PC-9 (cell line): Measurements from ENCODE around the gene CHST7. TPM values are rescaled to one million over a fixed set of nuclear protein-coding genes. Genes with fewer than 3 reads are reported as not detected.

Experiments used
- BruUV-seq: library from RNA; stranded (reverse); fragments of 400-500 nt; replicated peaks from 2 replicates; lab custom pipeline; 2021; lab: Mats Ljungman, UMichigan
- CTCF ChIA-PET: fragments of 300-600 bp; sonication (Branson Sonifier 250); formaldehyde crosslinking; loops from one replicate; lab custom pipeline; 2022; ENCODE audit warnings: antibody characterized with exemption; lab: Charles Lee
- POLR2A ChIA-PET: fragments of 300-600 bp; sonication (Branson Sonifier 250); formaldehyde crosslinking; loops from one replicate; lab custom pipeline; 2022; ENCODE audit warnings: antibody characterized with exemption; ENCODE audit not compliant: unreplicated experiment; lab: Charles Lee
- DNase-seq, 2 experiments: peaks; one replicate each; pipeline versions ENCODE4 v3.0.0 to v3.0.0-alpha.2; 2015 to 2022; ENCODE audit warnings: mixed read lengths in 1 of 2
- H2AFZ ChIP-seq: fragments of 200-600 bp; sonication (generic); 2 replicates; pipeline ENCODE4 v1.8.1; 2017; ENCODE audit warnings: antibody characterized with exemption
- H3F3A ChIP-seq: fragments of 200-600 bp; sonication (generic); 2 replicates; pipeline ENCODE4 v1.8.1; 2017; ENCODE audit warnings: antibody characterized with exemption, mild to moderate bottlenecking, low read depth; ENCODE audit not compliant: insufficient read depth
- H3K27ac ChIP-seq: fragments of 200-600 bp; sonication (generic); 2 replicates; pipeline ENCODE4 v1.6.1; 2016; ENCODE audit warnings: mixed run types
- H3K27me3 ChIP-seq: fragments of 200-600 bp; sonication (generic); 2 replicates; pipeline ENCODE4 v1.6.1; 2016; ENCODE audit warnings: low read depth, mixed run types; ENCODE audit not compliant: insufficient read depth
- H3K36me3 ChIP-seq: fragments of 200-600 bp; sonication (generic); 2 replicates; pipeline ENCODE4 v1.6.1; 2016; ENCODE audit warnings: low read depth, mixed run types
- H3K4me1 ChIP-seq: fragments of 200-600 bp; sonication (generic); replicated peaks from 2 replicates; pipeline ENCODE4 v1.6.1; 2016; ENCODE audit warnings: mixed run types; ENCODE audit not compliant: insufficient read depth
- H3K4me2 ChIP-seq: fragments of 200-600 bp; sonication (generic); 2 replicates; pipeline ENCODE4 v1.6.1; 2017; ENCODE audit warnings: mixed run types
- H3K4me3 ChIP-seq: fragments of 200-600 bp; sonication (generic); 2 replicates; pipeline ENCODE4 v1.6.1; 2016; ENCODE audit warnings: mixed run types
- H3K79me2 ChIP-seq: fragments of 200-600 bp; sonication (generic); 2 replicates; pipeline ENCODE4 v1.6.1; 2017; ENCODE audit warnings: low read depth, mixed run types
- H3K9me2 ChIP-seq: fragments of 200-600 bp; sonication (generic); 2 replicates; pipeline ENCODE4 v1.8.1; 2017; ENCODE audit warnings: mild to moderate bottlenecking; ENCODE audit not compliant: insufficient read depth
- H3K9me3 ChIP-seq: fragments of 200-600 bp; sonication (generic); 2 replicates; pipeline ENCODE4 v1.8.1; 2016; ENCODE audit warnings: low read depth; ENCODE audit not compliant: insufficient read depth
- H4K20me1 ChIP-seq: fragments of 200-600 bp; sonication (generic); 2 replicates; pipeline ENCODE4 v1.8.1; 2017; ENCODE audit not compliant: insufficient read depth
- CTCF ChIP-seq: fragments of 200-600 bp; sonication (generic); conservative IDR thresholded peaks from 2 replicates; pipeline ENCODE4 v1.6.1; 2017; ENCODE audit warnings: mixed run types, antibody characterized with exemption, mild to moderate bottlenecking, moderate library complexity
- EZH2 ChIP-seq: fragments of 200-600 bp; sonication (generic); IDR thresholded peaks from 2 replicates; pipeline ENCODE4 v1.8.0; 2017; ENCODE audit warnings: antibody characterized with exemption, low read depth
- intact Hi-C: fragments of 100-400 bp; cut with micrococcal nuclease; formaldehyde crosslinking; loops from one replicate; pipeline ENCODE4 v1.10.0; 2022; ENCODE audit not compliant: unreplicated experiment
- total RNA-seq: library from RNA; stranded (reverse); gene quantifications from 2 replicates; pipeline ENCODE4 v1.2.3, GENCODE V29; 2021

CHST7 gene
- total RNA-seq, 1 experiment from 2014 or later = 0.94 TPM

GRCh38 chrX:46636223-46636622 is 62.7 kb downstream of the CHST7 start:
- H3K27me3 ChIP-seq = no peaks in the 10 kb centered on the region
- ChIA-PET POLR2A (no interaction called here), CTCF (no interaction called here)
- intact Hi-C loops = no loop called here
- H3K9me3 ChIP-seq = no peaks in the 10 kb centered on the region
- no TSS peak for BruUV-seq
- H3K27ac ChIP-seq = no peak overlapping the region
- H3K79me2 ChIP-seq = no peaks in the 10 kb centered on the region
- no peaks in the 10 kb centered on the region for H3K4me1 ChIP-seq
- no peak overlapping the region for H2AFZ ChIP-seq
- no peaks in the 10 kb centered on the region for H3K9me2 ChIP-seq
- no peak overlapping the region for H3K4me3 ChIP-seq
- no peak for DNase-seq
- TF ChIP-seq EZH2 = no peak
- no peak for TF ChIP-seq CTCF
- no peak overlapping the region for H3K4me2 ChIP-seq
- no peaks in the 10 kb centered on the region for H3K36me3 ChIP-seq
- H4K20me1 ChIP-seq = no peaks in the 10 kb centered on the region
- H3F3A ChIP-seq = no peaks in the 10 kb centered on the region

GRCh38 chrX:46637938-46638337 is 64.4 kb downstream of the CHST7 start:
- H3K4me1 ChIP-seq = no peaks in the 10 kb centered on the region
- TF ChIP-seq EZH2 (no peak), CTCF (no peak)
- H3K4me2 ChIP-seq = no peak overlapping the region
- no peaks in the 10 kb centered on the region for H3F3A ChIP-seq
- no peaks in the 10 kb centered on the region for H4K20me1 ChIP-seq
- DNase-seq = no peak
- CTCF ChIA-PET = no interaction called here
- H2AFZ ChIP-seq = no peak overlapping the region
- intact Hi-C loops = no loop called here
- H3K9me3 ChIP-seq = no peaks in the 10 kb centered on the region
- H3K27ac ChIP-seq = no peak overlapping the region
- POLR2A ChIA-PET = no interaction called here
- no TSS peak for BruUV-seq
- no peaks in the 10 kb centered on the region for H3K36me3 ChIP-seq
- H3K4me3 ChIP-seq = no peak overlapping the region
- no peaks in the 10 kb centered on the region for H3K79me2 ChIP-seq
- no peaks in the 10 kb centered on the region for H3K27me3 ChIP-seq
- H3K9me2 ChIP-seq = no peaks in the 10 kb centered on the region

DNA sequence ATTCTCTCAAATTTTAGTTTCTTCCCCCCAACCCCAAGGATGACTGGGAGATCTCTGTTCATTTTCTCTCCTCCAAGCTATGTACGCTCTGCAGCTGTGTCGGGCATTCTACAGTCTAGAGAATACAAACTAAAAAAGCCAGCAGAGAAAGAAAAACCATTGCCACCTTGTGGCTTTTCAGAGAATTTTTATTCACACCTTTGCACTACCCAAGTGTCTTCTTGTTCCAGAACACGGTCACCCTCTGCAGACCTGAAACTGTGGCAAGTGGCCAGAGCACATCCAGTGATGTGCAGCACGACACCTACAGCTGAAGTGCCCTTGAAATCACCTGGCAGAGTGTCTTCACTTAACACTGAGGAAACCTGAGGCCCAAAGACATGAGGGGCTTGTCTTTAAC is 68.6 kb downstream of the CHST7 start:
- H3F3A ChIP-seq = no peaks in the 10 kb centered on the region
- ChIA-PET CTCF (no interaction called here), POLR2A (no interaction called here)
- no peak for TF ChIP-seq EZH2
- peak; percentile 25; the same call in 1 of the 2 replicates for TF ChIP-seq CTCF
- no peaks in the 10 kb centered on the region for H3K4me1 ChIP-seq
- H3K36me3 ChIP-seq = no peaks in the 10 kb centered on the region
- H2AFZ ChIP-seq = no peak overlapping the region
- intact Hi-C loops = no loop called here
- H3K27ac ChIP-seq = no peak overlapping the region
- H3K27me3 ChIP-seq = no peaks in the 10 kb centered on the region
- no peak overlapping the region for H3K4me2 ChIP-seq
- no peak for DNase-seq
- BruUV-seq = no TSS peak
- H3K9me3 ChIP-seq = no peaks in the 10 kb centered on the region
- no peaks in the 10 kb centered on the region for H3K79me2 ChIP-seq
- H3K9me2 ChIP-seq = no peaks in the 10 kb centered on the region
- no peaks in the 10 kb centered on the region for H4K20me1 ChIP-seq
- no peak overlapping the region for H3K4me3 ChIP-seq
